GM12891 (cell line): Measurements from ENCODE around the gene IL31.

Source experiments
- POLR2A ChIP-seq: IDR thresholded peaks from 2 replicates; pipeline ENCODE4 v1.6.1; 2011; ENCODE audit warnings: low read depth, low read length, control low read depth
- POLR2AphosphoS5 ChIP-seq: IDR thresholded peaks from 2 replicates; pipeline ENCODE4 v1.6.1; 2011; ENCODE audit warnings: low read depth, low read length, control low read depth
- POU2F2 ChIP-seq: IDR thresholded peaks from 2 replicates; pipeline ENCODE4 v1.6.1; 2011; ENCODE audit warnings: low read depth, mild to moderate bottlenecking, control low read depth, low read length, moderate library complexity
- SPI1 ChIP-seq: IDR thresholded peaks from 2 replicates; pipeline ENCODE4 v1.6.1; 2011; ENCODE audit warnings: low read depth, low read length, control low read depth
- TAF1 ChIP-seq: IDR thresholded peaks from 2 replicates; pipeline ENCODE4 v1.6.1; 2011; ENCODE audit warnings: low read depth, low read length, control low read depth

GRCh38 chr12:122206976-122207375, 33.0 kb upstream of the IL31 start:
- TF ChIP-seq POLR2AphosphoS5 (no peak; the same call in 1 of the 2 replicates), POLR2A (no peak), TAF1 (no peak), SPI1 (no peak), POU2F2 (no peak)
